ENCODE results near the gene IL4I1.

The IL4I1 gene

GRCh38 chr19:49862391-49863253 is 34.1 kb downstream of the IL4I1 start:
- DNase-seq (ENCODE audit: low spot score) = no peak

GRCh38 chr19:49861541-49862378 is 34.9 kb downstream of the IL4I1 start:
- DNase-seq (ENCODE audit: low spot score) = no peak

GRCh38 chr19:49861107-49861506 is 35.6 kb downstream of the IL4I1 start:
- DNase-seq (ENCODE audit: low spot score) = no peak

- DNase-seq (ENCODE audit: low spot score) = no peak
These were observed 36.2 kb downstream of the IL4I1 start for GRCh38 chr19:49860336-49861102.

- DNase-seq (ENCODE audit: low spot score) = no peak
These were observed 36.9 kb downstream of the IL4I1 start for GRCh38 chr19:49859682-49860335.

GRCh38 chr19:49858088-49858985 is 38.4 kb downstream of the IL4I1 start:
- DNase-seq (ENCODE audit: low spot score) = no peak

GRCh38 chr19:49857838-49858087 is 38.9 kb downstream of the IL4I1 start:
- no peak for DNase-seq (ENCODE audit: low spot score)

- DNase-seq (ENCODE audit: low spot score) = no peak
These were observed 39.4 kb downstream of the IL4I1 start for GRCh38 chr19:49857061-49857837.

- DNase-seq (ENCODE audit: low spot score) = no peak
These were observed 40.1 kb downstream of the IL4I1 start for GRCh38 chr19:49856574-49857021.

- no peak for DNase-seq (ENCODE audit: low spot score)
These were observed 40.8 kb downstream of the IL4I1 start for GRCh38 chr19:49855676-49856573.

GRCh38 chr19:49855277-49855675 is 41.4 kb downstream of the IL4I1 start:
- no peak for DNase-seq (ENCODE audit: low spot score)

- DNase-seq (ENCODE audit: low spot score) = no peak
These were observed 42.1 kb downstream of the IL4I1 start for GRCh38 chr19:49854378-49855263.

GRCh38 chr19:49853852-49854377 is 42.8 kb downstream of the IL4I1 start:
- no peak for DNase-seq (ENCODE audit: low spot score)

- DNase-seq (ENCODE audit: low spot score) = no peak
These were observed 44.0 kb downstream of the IL4I1 start for GRCh38 chr19:49852631-49853126.

GRCh38 chr19:49851456-49852259 is 45.0 kb downstream of the IL4I1 start:
- DNase-seq (ENCODE audit: low spot score) = no peak

GRCh38 chr19:49850487-49851342 is 46.0 kb downstream of the IL4I1 start, which contains the start of gene PTOV1:
TSS of gene PTOV1 (plus strand) at chr19:49851159.
- peak; percentile 96 for DNase-seq (ENCODE audit: low spot score)

Data from LoVo (cell line).